GM23338 (cell line): ENCODE results near the gene AMPH. TPM values are rescaled to one million over a fixed set of nuclear protein-coding genes. Genes with fewer than 3 reads are reported as not detected.
"Not testable (repeated sequence)": the region's sequence is repeated elsewhere in the genome, so short reads cannot be mapped to it uniquely, and the experiment has no call there.

Source experiments
- ATAC-seq: fragments of 200-7000 bp; cut with Tn5 transposase; 3 replicates; pipeline ENCODE4 v1.9.1; 2020
- DNase-seq: peaks from one replicate; pipeline ENCODE4 v3.0.0-alpha.2; 2015; ENCODE audit warnings: low spot score
- H2AFZ ChIP-seq: fragments of 200-600 bp; sonication (generic); 2 replicates; pipeline ENCODE4 v1.8.0; 2016; ENCODE audit warnings: antibody characterized with exemption, mild to moderate bottlenecking, moderate library complexity
- H3F3A ChIP-seq: fragments of 200-600 bp; sonication (generic); replicated peaks from 2 replicates; pipeline ENCODE4 v1.8.0; 2017; ENCODE audit warnings: antibody characterized with exemption, mixed run types, low read depth
- H3K27ac ChIP-seq: fragments of 200-600 bp; sonication (generic); 2 replicates; pipeline ENCODE4 v1.6.1; 2016; ENCODE audit warnings: low read depth
- H3K27me3 ChIP-seq: fragments of 200-600 bp; sonication (generic); 2 replicates; pipeline ENCODE4 v1.8.0; 2016; ENCODE audit warnings: mild to moderate bottlenecking, mixed run types, moderate library complexity; ENCODE audit not compliant: insufficient read depth
- H3K36me3 ChIP-seq: fragments of 200-600 bp; sonication (generic); 2 replicates; pipeline ENCODE4 v1.8.0; 2016; ENCODE audit warnings: mild to moderate bottlenecking; ENCODE audit not compliant: insufficient read depth
- H3K4me1 ChIP-seq: fragments of 200-600 bp; sonication (generic); 2 replicates; pipeline ENCODE4 v1.8.0; 2016; ENCODE audit warnings: mild to moderate bottlenecking, moderate library complexity; ENCODE audit not compliant: insufficient read depth
- H3K4me2 ChIP-seq: fragments of 200-600 bp; sonication (generic); 2 replicates; pipeline ENCODE4 v1.7.1; 2017; ENCODE audit warnings: mixed run types
- H3K4me3 ChIP-seq: fragments of 200-600 bp; sonication (generic); 2 replicates; pipeline ENCODE4 v1.6.1; 2016; ENCODE audit warnings: mixed run types
- H3K79me2 ChIP-seq: fragments of 200-600 bp; sonication (generic); replicated peaks from 2 replicates; pipeline ENCODE4 v1.8.0; 2017; ENCODE audit warnings: mild to moderate bottlenecking; ENCODE audit not compliant: insufficient read depth
- H3K9me2 ChIP-seq: fragments of 200-600 bp; sonication (generic); 2 replicates; pipeline ENCODE4 v1.8.0; 2017; ENCODE audit not compliant: insufficient read depth
- H4K20me1 ChIP-seq: fragments of 200-600 bp; sonication (generic); replicated peaks from 2 replicates; pipeline ENCODE4 v1.8.0; 2017; ENCODE audit warnings: mild to moderate bottlenecking; ENCODE audit not compliant: insufficient read depth
- H3K27ac Mint-ChIP-seq: 2 replicates; pipeline ENCODE4 v1.8.0; 2020; ENCODE audit warnings: inconsistent platforms, mild to moderate bottlenecking, moderate library complexity, mixed read lengths
- H3K27me3 Mint-ChIP-seq: 3 replicates; pipeline ENCODE4 v1.8.0; 2022; ENCODE audit warnings: low read depth, mild to moderate bottlenecking, moderate library complexity, mixed read lengths, inconsistent platforms; ENCODE audit not compliant: insufficient read depth, poor library complexity
- H3K36me3 Mint-ChIP-seq: 3 replicates; pipeline ENCODE4 v1.8.0; 2021; ENCODE audit warnings: low read depth, mild to moderate bottlenecking, inconsistent platforms, moderate library complexity, mixed read lengths
- H3K4me1 Mint-ChIP-seq: 3 replicates; pipeline ENCODE4 v1.8.0; 2020; ENCODE audit warnings: mild to moderate bottlenecking, inconsistent platforms, mixed read lengths
- H3K4me3 Mint-ChIP-seq: 3 replicates; pipeline ENCODE4 v1.8.0; 2021; ENCODE audit warnings: moderate library complexity, mild to moderate bottlenecking, inconsistent platforms, mixed read lengths
- H3K9me3 Mint-ChIP-seq: 3 replicates; pipeline ENCODE4 v1.8.0; 2020; ENCODE audit warnings: moderate library complexity, mild to moderate bottlenecking, inconsistent platforms, mixed read lengths
- CREB1 ChIP-seq: fragments of 250-450 bp; sonication (Bioruptor Pico); IDR thresholded peaks from 2 replicates; pipeline ENCODE4 v1.5.0; 2020; ENCODE audit warnings: low read depth, mild to moderate bottlenecking, moderate library complexity
- EZH2 ChIP-seq: fragments of 200-600 bp; sonication (generic); IDR thresholded peaks from one replicate; pipeline ENCODE4 v1.8.0; 2017; ENCODE audit warnings: antibody characterized with exemption, mild to moderate bottlenecking, low read depth; ENCODE audit not compliant: unreplicated experiment
- EZH2phosphoT487 ChIP-seq: fragments of 200-600 bp; sonication (generic); IDR thresholded peaks from one replicate; pipeline ENCODE4 v1.8.1; 2018; ENCODE audit warnings: antibody characterized with exemption; ENCODE audit not compliant: unreplicated experiment
- JUNB ChIP-seq: IDR thresholded peaks from one replicate; pipeline ENCODE4 v1.6.1; 2016; ENCODE audit warnings: antibody characterized with exemption; ENCODE audit not compliant: unreplicated experiment
- NANOG ChIP-seq: IDR thresholded peaks from 2 replicates; pipeline ENCODE4 v1.6.1; 2016; ENCODE audit warnings: antibody characterized with exemption, borderline replicate concordance
- POLR2AphosphoS5 ChIP-seq: IDR thresholded peaks from 2 replicates; pipeline ENCODE4 v1.6.1; 2016; ENCODE audit warnings: antibody characterized with exemption, low read depth
- STAT1 ChIP-seq: IDR thresholded peaks from one replicate; pipeline ENCODE4 v1.6.1; 2016; ENCODE audit warnings: antibody characterized with exemption; ENCODE audit not compliant: unreplicated experiment
- polyA plus RNA-seq: library from polyadenylated mRNA; unstranded; fragments of >200 nt; fragmentation: Nextera tagmentation; extraction: Ambion mirVana; gene quantifications from 2 replicates; pipeline ENCODE4 v1.2.1, GENCODE V29; 2016
- total RNA-seq: library from RNA; depleted of rRNA; stranded (reverse); fragments of >200 nt; shearing (Covaris generic); gene quantifications from 2 replicates; pipeline ENCODE4 v1.2.3, GENCODE V29; 2014
- TF ChIP-seq, protein P1 (sequence below), 2 experiments: fragments of 200-600 bp in 1 of 2; sonication (generic) in 1 of 2; conservative IDR thresholded peaks; 2 replicates each; pipeline versions ENCODE4 v1.5.1 to v1.6.1; 2016 to 2017; ENCODE audit warnings: antibody characterized with exemption in 2 of 2, low read depth in 2 of 2, mild to moderate bottlenecking in 2 of 2, moderate library complexity in 1 of 2
- TF ChIP-seq, protein P2 (sequence below): IDR thresholded peaks from 2 replicates; pipeline ENCODE4 v1.6.1; 2016; ENCODE audit warnings: antibody characterized with exemption
- TF ChIP-seq, protein P3 (sequence below): IDR thresholded peaks from one replicate; pipeline ENCODE4 v1.6.1; 2018; ENCODE audit warnings: antibody characterized with exemption; ENCODE audit not compliant: unreplicated experiment

AMPH gene
- total and polyA plus RNA-seq, 2 experiments from 2014 or later: 4.8 to 10.2 TPM

DNA sequence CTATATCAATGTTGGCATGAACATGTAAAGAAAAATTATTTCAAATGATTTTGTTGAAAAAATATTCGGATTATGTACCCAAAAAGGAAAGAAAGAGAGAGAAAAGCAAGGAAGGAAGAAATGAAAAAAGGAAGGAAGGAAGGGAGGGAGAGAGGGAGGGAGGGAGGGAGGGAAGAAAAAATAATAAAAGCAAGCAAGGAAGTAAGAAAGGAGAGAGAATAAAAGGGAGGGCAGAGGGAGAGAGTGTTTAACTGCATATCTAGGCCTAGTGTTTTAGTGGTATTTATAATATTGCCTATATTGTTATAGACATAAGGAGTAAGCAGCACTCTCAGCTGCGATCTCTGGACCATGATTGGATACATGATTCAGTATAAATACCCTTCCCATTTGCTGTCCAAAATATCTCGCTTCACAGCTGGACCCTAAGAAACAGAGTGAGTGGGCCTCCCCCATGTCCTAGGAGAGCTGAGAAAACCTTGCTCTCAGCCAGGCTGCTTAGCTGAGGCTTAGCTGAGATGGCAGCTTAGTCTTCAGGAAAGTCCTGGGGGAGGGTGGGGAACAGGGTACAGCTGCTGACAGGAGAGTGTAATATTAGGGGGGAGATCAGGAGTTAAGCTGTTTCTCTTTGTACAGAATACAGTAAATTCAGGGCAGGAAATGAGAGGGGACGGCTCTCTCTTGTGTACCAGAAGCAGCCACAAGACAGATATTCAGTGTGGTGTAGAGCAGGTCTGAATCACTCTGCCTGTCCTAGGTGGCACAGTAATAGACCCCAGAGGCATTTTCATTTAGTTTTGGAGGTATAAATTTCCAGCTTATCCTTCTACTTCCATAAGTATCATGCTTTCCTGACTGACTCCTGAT is 291.0 kb downstream of the AMPH start:
- Histone ChIP-seq H3K36me3 (no peaks in the 10 kb centered on the region), H3K4me2 (no peak overlapping the region), H4K20me1 (no peaks in the 10 kb centered on the region), H3K27me3 (no peaks in the 10 kb centered on the region), H3K9me2 (no peaks in the 10 kb centered on the region), H3K79me2 (no peaks in the 10 kb centered on the region), H3K4me1 (no peaks in the 10 kb centered on the region), H3F3A (no peaks in the 10 kb centered on the region), H3K27ac (no peak overlapping the region), H3K4me3 (no peak overlapping the region), H2AFZ (no peak overlapping the region)
- Mint-ChIP-seq H3K4me3 (no peak overlapping the region), H3K36me3 (no peaks in the 10 kb centered on the region), H3K27ac (no peak overlapping the region), H3K27me3 (peaks cover 2% of the 10 kb centered on the region), H3K9me3 (no peaks in the 10 kb centered on the region), H3K4me1 (peaks cover 20% of the 10 kb centered on the region)
- TF ChIP-seq CREB1: no peak
- no peak for TF ChIP-seq JUNB
- no peak for TF ChIP-seq POLR2AphosphoS5
- no peak for TF ChIP-seq STAT1
- no peak for TF ChIP-seq EZH2
- TF ChIP-seq, protein P1, sequence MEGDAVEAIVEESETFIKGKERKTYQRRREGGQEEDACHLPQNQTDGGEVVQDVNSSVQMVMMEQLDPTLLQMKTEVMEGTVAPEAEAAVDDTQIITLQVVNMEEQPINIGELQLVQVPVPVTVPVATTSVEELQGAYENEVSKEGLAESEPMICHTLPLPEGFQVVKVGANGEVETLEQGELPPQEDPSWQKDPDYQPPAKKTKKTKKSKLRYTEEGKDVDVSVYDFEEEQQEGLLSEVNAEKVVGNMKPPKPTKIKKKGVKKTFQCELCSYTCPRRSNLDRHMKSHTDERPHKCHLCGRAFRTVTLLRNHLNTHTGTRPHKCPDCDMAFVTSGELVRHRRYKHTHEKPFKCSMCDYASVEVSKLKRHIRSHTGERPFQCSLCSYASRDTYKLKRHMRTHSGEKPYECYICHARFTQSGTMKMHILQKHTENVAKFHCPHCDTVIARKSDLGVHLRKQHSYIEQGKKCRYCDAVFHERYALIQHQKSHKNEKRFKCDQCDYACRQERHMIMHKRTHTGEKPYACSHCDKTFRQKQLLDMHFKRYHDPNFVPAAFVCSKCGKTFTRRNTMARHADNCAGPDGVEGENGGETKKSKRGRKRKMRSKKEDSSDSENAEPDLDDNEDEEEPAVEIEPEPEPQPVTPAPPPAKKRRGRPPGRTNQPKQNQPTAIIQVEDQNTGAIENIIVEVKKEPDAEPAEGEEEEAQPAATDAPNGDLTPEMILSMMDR (conservative IDR thresholded peaks at IDR 0.05; ENCODE audit: low read depth in 2 of 2): no peak
- TF ChIP-seq, protein P2, sequence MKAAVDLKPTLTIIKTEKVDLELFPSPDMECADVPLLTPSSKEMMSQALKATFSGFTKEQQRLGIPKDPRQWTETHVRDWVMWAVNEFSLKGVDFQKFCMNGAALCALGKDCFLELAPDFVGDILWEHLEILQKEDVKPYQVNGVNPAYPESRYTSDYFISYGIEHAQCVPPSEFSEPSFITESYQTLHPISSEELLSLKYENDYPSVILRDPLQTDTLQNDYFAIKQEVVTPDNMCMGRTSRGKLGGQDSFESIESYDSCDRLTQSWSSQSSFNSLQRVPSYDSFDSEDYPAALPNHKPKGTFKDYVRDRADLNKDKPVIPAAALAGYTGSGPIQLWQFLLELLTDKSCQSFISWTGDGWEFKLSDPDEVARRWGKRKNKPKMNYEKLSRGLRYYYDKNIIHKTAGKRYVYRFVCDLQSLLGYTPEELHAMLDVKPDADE: no peak
- TF ChIP-seq EZH2phosphoT487: no peak
- no peak for TF ChIP-seq NANOG
- TF ChIP-seq, protein P3, sequence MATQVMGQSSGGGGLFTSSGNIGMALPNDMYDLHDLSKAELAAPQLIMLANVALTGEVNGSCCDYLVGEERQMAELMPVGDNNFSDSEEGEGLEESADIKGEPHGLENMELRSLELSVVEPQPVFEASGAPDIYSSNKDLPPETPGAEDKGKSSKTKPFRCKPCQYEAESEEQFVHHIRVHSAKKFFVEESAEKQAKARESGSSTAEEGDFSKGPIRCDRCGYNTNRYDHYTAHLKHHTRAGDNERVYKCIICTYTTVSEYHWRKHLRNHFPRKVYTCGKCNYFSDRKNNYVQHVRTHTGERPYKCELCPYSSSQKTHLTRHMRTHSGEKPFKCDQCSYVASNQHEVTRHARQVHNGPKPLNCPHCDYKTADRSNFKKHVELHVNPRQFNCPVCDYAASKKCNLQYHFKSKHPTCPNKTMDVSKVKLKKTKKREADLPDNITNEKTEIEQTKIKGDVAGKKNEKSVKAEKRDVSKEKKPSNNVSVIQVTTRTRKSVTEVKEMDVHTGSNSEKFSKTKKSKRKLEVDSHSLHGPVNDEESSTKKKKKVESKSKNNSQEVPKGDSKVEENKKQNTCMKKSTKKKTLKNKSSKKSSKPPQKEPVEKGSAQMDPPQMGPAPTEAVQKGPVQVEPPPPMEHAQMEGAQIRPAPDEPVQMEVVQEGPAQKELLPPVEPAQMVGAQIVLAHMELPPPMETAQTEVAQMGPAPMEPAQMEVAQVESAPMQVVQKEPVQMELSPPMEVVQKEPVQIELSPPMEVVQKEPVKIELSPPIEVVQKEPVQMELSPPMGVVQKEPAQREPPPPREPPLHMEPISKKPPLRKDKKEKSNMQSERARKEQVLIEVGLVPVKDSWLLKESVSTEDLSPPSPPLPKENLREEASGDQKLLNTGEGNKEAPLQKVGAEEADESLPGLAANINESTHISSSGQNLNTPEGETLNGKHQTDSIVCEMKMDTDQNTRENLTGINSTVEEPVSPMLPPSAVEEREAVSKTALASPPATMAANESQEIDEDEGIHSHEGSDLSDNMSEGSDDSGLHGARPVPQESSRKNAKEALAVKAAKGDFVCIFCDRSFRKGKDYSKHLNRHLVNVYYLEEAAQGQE: no peak
- DNase-seq: no peak
- ATAC-seq: no peak

DNA sequence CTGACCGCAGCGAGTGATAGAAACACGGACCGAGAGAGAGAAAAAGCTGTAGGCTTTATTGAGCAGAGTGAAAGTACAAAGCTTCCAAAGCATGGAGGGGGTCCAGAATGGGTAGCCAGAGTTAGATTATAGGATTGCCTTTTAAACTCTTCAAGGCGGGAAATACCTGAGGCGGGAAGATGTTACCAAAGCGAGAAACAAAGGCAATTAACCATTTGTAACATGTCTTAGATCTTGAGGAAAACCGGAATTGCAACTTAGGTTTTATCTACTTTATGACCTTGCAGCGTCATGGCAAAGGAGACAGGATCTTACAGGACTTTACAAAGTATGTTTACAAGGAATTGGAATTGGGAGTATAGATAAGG is 295.0 kb downstream of the AMPH start:
- H3K4me3 Mint-ChIP-seq, H3K36me3 ChIP-seq, H3K9me2 ChIP-seq, ATAC-seq, H3K36me3 Mint-ChIP-seq, H4K20me1 ChIP-seq, H3K4me1 ChIP-seq, H3K27me3 Mint-ChIP-seq, H3K27me3 ChIP-seq, H3K79me2 ChIP-seq, H3K4me3 ChIP-seq, H3F3A ChIP-seq, H3K9me3 Mint-ChIP-seq, DNase-seq: not testable (repeated sequence)
- Mint-ChIP-seq H3K4me1 (peaks cover 27% of the 10 kb centered on the region), H3K27ac (peak overlapping the region; percentile 18; the same call in 1 of the 2 replicates)
- peak overlapping the region; percentile 60; the same call in 1 of the 2 replicates for H3K4me2 ChIP-seq
- H2AFZ ChIP-seq: peak overlapping the region; percentile 91
- 0 out of 2 replicates have a peak overlapping the region, but pooled peaks have one; percentile 72 for H3K27ac ChIP-seq
